Measurements from ENCODE around the gene TICAM2. TPM values are rescaled to one million over a fixed set of nuclear protein-coding genes. Genes with fewer than 3 reads are reported as not detected.

The TICAM2 gene
- total RNA-seq, 2 donors from 2014 or later: 1.9 TPM

- H3K27me3 ChIP-seq (replicated peaks; ENCODE audit: insufficient read depth): no peaks in the 10 kb centered on the region
- TF ChIP-seq POLR2A (IDR thresholded peaks at IDR 0.05) (peak; percentile 90), POLR2AphosphoS5 (IDR thresholded peaks at IDR 0.05) (peak; percentile 97)
- TF ChIP-seq, protein P1, sequence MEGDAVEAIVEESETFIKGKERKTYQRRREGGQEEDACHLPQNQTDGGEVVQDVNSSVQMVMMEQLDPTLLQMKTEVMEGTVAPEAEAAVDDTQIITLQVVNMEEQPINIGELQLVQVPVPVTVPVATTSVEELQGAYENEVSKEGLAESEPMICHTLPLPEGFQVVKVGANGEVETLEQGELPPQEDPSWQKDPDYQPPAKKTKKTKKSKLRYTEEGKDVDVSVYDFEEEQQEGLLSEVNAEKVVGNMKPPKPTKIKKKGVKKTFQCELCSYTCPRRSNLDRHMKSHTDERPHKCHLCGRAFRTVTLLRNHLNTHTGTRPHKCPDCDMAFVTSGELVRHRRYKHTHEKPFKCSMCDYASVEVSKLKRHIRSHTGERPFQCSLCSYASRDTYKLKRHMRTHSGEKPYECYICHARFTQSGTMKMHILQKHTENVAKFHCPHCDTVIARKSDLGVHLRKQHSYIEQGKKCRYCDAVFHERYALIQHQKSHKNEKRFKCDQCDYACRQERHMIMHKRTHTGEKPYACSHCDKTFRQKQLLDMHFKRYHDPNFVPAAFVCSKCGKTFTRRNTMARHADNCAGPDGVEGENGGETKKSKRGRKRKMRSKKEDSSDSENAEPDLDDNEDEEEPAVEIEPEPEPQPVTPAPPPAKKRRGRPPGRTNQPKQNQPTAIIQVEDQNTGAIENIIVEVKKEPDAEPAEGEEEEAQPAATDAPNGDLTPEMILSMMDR (IDR thresholded peaks at IDR 0.05): peak in 2 of 4 experiments; percentile 30 to 40
- WGBS: under 1% methylated on average over 76 of the region's 77 CpGs
- no peaks in the 10 kb centered on the region for H3K4me1 ChIP-seq (replicated peaks)
- intact Hi-C loops (cut with DNase I): loop anchor here (5.0 to 10.0 kb wide), 2 partner anchors 81 to 216 kb away; partner anchors contain the start of genes AP3S1, ATG12 and FEM1C
- peak within 1 kb of the TSS; percentile 92 to 95 for H3K27ac ChIP-seq
- peak within 1 kb of the TSS; percentile 69 to 84 for H3K4me3 ChIP-seq
- DNase-seq (ENCODE audit: low spot score): peak; percentile 99
- no peaks in the 10 kb centered on the region for H3K36me3 ChIP-seq
- H3K9me3 ChIP-seq: no peaks in the 10 kb centered on the region
Measured at GRCh38 chr5:115625579-115626444, 23.5 kb upstream of the TICAM2 start, which contains the start of gene TMED7. TMED7 (minus strand) TSS chr5:115626036; CDS start chr5:115625792, 244 bp downstream.

GRCh38 chr5:115624994-115625393 lies 22.7 kb upstream of the TICAM2 start:
- Histone ChIP-seq H3K36me3 (no peaks in the 10 kb centered on the region), H3K27ac (peak overlapping the region; percentile 92 to 95), H3K4me3 (peak overlapping the region; percentile 69 to 84), H3K9me3 (no peaks in the 10 kb centered on the region), H3K4me1 (replicated peaks) (no peaks in the 10 kb centered on the region), H3K27me3 (replicated peaks; ENCODE audit: insufficient read depth) (no peaks in the 10 kb centered on the region)
- DNase-seq (ENCODE audit: low spot score): no peak
- 27% methylated on average over 3 of the region's 3 CpGs for WGBS
- no peak for TF ChIP-seq POLR2AphosphoS5 (IDR thresholded peaks at IDR 0.05)
- TF ChIP-seq, protein P1 (IDR thresholded peaks at IDR 0.05): no peak
- intact Hi-C loops (cut with DNase I): loop anchor here (5.0 to 10.0 kb wide), 2 partner anchors 80 to 217 kb away; partner anchors contain the start of genes AP3S1, ATG12 and FEM1C

DNA sequence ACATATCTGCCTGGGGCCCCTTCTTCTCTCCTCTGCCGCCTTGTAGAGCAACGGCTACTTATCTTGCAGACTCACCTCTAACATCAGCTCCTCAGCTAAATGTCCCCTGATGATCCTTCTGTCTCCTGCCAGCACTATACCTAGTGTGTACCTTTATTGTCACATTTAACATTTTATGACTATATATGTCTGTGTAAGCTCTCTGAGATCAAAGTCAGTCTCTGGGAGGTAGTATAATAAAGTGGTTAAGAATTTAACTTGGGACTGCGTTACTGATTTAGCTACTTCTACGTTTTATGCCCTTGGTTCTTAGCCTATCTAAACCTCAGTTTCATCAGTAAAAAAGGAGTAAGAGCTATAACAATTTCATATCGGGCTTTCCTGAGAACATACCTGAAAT lies 21.4 kb upstream of the TICAM2 start:
- H3K4me3 ChIP-seq: peak overlapping the region in 1 of 2 donors; percentile 84
- no peaks in the 10 kb centered on the region for H3K4me1 ChIP-seq (replicated peaks)
- no peaks in the 10 kb centered on the region for H3K9me3 ChIP-seq
- no peak overlapping the region for H3K27ac ChIP-seq
- DNase-seq (ENCODE audit: low spot score): no peak
- no peaks in the 10 kb centered on the region for H3K36me3 ChIP-seq
- H3K27me3 ChIP-seq (replicated peaks; ENCODE audit: insufficient read depth): no peaks in the 10 kb centered on the region
- no peak for TF ChIP-seq POLR2AphosphoS5 (IDR thresholded peaks at IDR 0.05)
- TF ChIP-seq, protein P1 (IDR thresholded peaks at IDR 0.05): no peak
- no peak for TF ChIP-seq POLR2A (IDR thresholded peaks at IDR 0.05)
- WGBS: 35% methylated on average over 5 of the region's 5 CpGs
- intact Hi-C loops (cut with DNase I): loop anchor here (10.0 kb wide), 1 partner anchor 79 kb away; the partner anchor contains the start of gene FEM1C

DNA sequence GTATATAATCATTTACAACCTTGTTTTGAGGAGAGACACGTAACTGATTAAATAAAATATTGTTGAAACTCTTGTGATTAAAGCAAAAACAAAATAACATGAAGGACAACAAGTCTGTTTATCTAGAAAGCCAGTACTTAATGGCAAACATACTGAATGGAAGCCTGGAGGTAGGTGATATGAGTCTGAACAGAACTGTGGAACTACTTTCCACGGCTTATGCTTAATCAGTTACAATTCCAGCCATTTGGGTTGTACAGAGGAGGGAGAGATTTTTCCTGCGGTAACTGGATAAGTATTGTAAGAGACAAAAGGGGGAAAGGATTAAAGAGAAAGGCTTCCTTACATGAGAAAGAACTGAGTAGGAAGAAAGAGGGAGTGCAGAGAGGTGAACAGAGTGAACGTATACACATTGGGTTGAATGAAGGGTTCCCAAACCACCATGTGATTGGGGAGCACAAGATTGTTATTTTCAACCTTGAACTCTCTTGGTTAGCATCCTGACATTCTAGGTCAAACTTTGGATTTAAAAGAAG lies 19.2 kb upstream of the TICAM2 start:
- no peak for DNase-seq (ENCODE audit: low spot score)
- Histone ChIP-seq H3K4me3 (no peak overlapping the region), H3K4me1 (replicated peaks) (no peaks in the 10 kb centered on the region), H3K27me3 (replicated peaks; ENCODE audit: insufficient read depth) (no peaks in the 10 kb centered on the region), H3K9me3 (no peaks in the 10 kb centered on the region), H3K27ac (no peak overlapping the region), H3K36me3 (peaks cover 0 to 4% of the 10 kb centered on the region in 2 donors)
- intact Hi-C loops (cut with DNase I): loop anchor here (10.0 kb wide), 1 partner anchor 77 kb away; the partner anchor contains the start of gene FEM1C
- WGBS: 73% methylated on average over 4 of the region's 4 CpGs
- TF ChIP-seq POLR2A (IDR thresholded peaks at IDR 0.05): no peak
- TF ChIP-seq, protein P1 (IDR thresholded peaks at IDR 0.05): no peak
- no peak for TF ChIP-seq POLR2AphosphoS5 (IDR thresholded peaks at IDR 0.05)
